Stimulated activated CD8-positive, alpha-beta memory T cell treated with anti-CD3 and anti-CD28 coated beads, Interleukin-15, amount 100 ng/mL, for 4 hours (primary cell): Measurements from ENCODE around the gene C11orf86.

Source experiments
- DNase-seq, 2 donors: peaks; one replicate each; pipeline ENCODE4 v3.0.0-alpha.2; 2020; ENCODE audit warnings: low read depth in 2 of 2

The C11orf86 gene

GRCh38 chr11:67024966-67025365 is 49.9 kb downstream of the C11orf86 start:
- DNase-seq = no peak

DNA sequence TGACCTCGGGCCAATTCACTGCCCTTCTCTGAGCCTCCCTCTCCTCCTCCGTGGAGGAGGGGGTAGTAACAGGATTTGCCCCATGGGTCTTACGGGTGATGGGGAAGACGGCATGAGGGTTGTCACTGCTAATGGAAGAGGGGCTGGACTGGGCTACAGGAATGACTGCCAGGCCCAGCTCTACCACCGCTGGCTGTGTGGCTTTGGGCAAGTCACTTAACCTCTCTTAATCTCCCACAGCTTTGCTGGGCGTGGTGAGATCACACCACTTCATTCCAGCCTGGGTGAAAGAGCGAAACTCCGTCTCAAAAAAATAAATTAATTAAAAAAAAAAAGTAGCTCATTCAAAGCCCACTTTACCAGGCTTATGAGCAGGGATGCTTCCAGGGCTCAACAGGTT is 50.6 kb downstream of the C11orf86 start:
- no peak for DNase-seq
